NCI-H187 treated with DMSO at 0.1 percent for 48 hours (cell line): ENCODE data around the gene SGMS1.
"Not testable (repeated sequence)": the region's sequence is repeated elsewhere in the genome, so short reads cannot be mapped to it uniquely, and the experiment has no call there.

Experiments
- DNase-seq: peaks from one replicate; lab custom pipeline; 2025; lab: John Stamatoyannopoulos, UW

SGMS1 gene

GRCh38 chr10:50623663-50624412, at the start of gene SGMS1:
TSS of gene SGMS1 (minus strand) at chr10:50623956. CDS start at chr10:50344114, 279,842 bp downstream.
- no peak for DNase-seq

- DNase-seq = not testable (repeated sequence)
These were observed 48.4 kb upstream of the SGMS1 start for GRCh38 chr10:50672152-50672551.

- DNase-seq = not testable (repeated sequence)
These were observed 47.9 kb upstream of the SGMS1 start for GRCh38 chr10:50671645-50672044.

DNA sequence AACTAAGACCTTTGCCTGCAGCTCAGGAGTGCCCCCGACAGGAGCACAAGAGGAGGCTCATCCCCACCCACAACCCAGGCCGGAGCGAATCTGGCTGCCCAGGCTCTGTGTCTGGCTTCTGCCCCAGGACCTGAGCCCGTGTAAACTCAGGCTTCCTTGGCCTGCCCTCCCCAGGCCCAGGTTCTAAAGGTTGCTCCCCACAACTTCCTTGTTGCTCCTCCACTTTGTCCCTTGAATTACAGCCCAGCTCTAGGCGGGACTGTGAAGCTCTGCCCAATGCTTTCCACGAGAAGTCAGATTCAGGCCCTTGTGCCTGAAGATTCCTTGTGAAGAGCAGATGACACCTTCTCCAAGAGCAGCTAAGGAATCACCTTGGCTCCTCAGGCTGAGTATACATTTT, 46.2 kb upstream of the SGMS1 start:
- DNase-seq = not testable (repeated sequence)

DNA sequence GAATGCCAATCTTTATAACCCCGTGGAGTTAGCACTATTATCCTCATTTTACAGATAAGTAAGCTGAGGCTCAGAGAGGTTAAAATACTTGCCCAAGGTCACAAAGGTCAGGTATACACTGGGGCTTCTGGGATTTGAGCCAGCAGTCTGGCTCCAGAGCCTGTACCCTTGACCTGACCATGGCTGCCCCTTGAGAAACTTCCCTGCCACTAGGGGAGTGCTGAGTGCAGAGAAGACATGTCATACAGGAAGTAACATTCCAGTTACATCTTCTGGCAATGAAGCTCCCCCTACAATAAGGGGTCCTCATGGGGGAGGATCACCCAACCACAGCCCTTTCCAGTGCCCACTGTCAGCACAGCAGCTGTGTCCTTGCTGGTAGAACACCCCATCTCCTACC, 43.6 kb upstream of the SGMS1 start:
- DNase-seq = not testable (repeated sequence)

DNA sequence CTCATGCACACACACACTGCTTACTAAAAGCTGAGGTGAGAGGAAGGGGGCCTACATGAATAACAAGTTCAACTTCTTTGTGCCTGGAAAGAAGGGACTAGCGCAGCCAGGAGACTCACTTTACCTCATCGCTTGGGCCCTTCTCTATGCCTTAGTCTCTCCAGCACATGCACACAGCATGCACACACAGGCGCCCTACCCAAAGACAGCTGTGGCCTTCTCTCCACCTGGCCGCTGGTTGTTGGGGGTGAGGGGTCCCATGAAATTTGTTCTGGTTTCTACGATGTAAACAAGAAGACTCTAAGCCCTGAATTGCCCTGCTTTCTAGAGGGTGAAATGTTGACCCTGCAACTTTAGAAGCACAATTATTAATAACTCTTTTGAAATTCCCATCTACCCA, 38.7 kb upstream of the SGMS1 start:
- DNase-seq = not testable (repeated sequence)

DNA sequence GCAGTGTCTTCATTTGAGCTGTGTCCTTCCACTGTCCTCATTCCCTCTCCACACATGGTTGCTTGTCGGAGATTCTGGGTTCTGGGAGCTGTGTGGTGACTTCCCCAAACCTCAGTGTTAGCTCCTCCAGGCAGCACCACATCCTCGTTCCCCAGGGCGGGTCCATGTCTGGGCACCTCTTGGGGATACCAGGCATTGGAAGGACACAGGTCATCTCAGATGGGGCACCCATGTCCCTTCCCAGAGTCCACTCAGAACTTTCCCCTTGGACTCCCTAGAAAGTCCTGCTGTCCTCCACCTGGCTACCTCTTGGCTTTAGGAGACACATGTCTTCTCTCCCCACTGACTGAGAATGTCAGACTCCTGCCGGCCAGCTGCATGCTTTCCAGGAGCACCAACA, 37.8 kb upstream of the SGMS1 start:
- not testable (repeated sequence) for DNase-seq

DNA sequence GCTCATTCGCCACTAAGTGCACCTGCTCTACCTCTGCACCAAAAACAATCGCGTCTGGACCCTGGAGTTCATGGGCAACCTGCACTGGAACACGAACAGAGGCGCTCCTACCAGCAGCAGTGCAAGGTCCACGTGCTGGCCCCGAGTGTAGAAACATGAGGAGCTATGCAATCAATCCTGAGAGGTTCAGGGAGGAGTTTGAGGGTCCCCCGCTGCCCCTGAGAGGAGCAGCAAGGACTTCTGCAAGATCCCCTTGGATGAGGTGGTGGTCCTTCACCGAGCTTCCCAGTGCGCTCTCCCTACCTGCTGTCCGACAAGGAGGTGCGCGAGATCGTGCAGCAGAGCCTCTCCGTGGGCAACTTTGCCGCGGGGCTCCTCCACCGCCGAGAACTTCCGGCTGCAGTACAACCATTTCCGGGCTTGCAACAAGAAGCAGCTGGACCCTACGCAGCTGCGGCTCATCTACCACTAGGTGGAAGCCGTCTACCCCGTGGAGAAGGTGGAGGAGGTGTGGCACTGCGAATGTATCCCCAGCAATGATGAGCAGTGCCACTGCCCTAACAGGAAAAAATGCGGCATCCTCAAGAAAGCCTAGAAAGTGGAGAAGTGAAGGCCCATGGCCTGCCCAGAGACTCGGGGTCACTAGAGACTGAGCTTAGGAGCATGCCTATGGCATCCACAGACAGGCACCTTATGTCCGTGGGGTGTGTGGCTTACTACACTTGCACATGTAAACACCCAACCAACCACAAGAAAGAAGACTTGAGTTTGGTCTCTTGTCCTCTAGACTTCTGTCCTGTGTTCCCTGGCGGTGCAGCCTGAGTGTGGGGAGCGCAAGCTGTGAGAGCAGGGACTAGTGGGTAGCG, 36.3 kb upstream of the SGMS1 start:
- DNase-seq = not testable (repeated sequence)

- not testable (repeated sequence) for DNase-seq
These were observed 35.5 kb upstream of the SGMS1 start for GRCh38 chr10:50659016-50659864.

DNA sequence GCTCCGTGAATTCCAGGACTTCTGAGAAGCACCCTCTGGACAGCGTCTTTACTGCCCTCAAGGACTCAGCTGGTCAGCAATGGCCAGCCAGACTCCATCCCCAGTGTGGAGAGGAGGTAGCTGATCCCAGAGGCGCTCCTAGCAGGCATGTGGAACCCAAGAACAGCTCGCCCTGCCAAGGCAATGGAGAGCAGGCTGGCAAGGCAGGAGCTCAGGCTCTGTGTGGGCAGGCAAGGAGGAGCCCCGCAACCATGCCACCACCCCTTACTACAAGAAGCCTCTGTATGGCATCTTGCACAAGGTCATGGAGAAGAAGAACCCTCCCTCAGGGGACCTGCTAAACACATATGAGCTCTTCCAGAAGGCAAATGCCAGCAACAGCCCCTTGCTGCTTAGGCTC, 34.4 kb upstream of the SGMS1 start:
- no peak for DNase-seq

GRCh38 chr10:50653758-50654157, 30.0 kb upstream of the SGMS1 start:
- no peak for DNase-seq

DNA sequence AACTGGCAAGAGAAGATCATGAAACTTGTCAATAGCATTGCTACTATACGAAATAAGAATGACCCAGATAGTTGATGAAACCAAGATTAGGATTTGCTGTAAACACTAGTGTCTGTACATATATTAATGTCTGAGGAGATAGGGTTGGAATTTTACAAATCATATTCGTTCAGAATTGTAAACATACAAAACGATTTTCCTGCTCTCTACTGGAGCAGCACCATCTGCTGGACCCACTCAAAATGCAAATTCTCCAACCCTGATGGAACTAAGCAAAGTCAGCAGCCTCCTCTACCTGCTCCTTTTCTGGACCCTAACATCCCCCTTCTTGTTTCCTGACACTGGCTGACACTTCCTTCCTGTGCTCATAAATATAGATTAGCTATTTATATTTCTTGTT, 29.4 kb upstream of the SGMS1 start:
- no peak for DNase-seq

- DNase-seq = no peak
These were observed 28.1 kb upstream of the SGMS1 start for GRCh38 chr10:50651808-50652207.

DNA sequence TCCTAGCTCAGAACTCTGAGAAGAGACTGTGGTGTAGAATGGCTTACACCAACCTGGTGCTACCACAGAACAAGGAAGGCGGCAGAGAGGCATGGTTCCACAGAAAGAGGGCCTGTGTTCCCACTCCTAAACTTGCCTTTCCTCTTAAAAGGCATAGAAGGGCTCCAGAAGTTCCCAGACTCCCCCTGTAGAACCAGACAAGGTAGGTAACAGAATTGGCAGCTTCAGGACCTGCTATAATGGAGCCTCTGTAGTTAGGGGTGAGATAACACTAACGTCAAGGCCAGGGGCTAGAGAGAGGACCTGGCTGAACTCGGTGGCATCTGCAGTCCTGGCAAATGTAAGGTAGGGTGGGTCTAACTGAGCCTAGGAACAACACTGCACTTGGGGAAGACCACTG, 26.7 kb upstream of the SGMS1 start:
- no peak for DNase-seq

GRCh38 chr10:50648935-50649227, 25.1 kb upstream of the SGMS1 start:
- DNase-seq = no peak

GRCh38 chr10:50648089-50648934, 24.6 kb upstream of the SGMS1 start:
- no peak for DNase-seq

GRCh38 chr10:50647350-50647749, 23.6 kb upstream of the SGMS1 start:
- not testable (repeated sequence) for DNase-seq

DNA sequence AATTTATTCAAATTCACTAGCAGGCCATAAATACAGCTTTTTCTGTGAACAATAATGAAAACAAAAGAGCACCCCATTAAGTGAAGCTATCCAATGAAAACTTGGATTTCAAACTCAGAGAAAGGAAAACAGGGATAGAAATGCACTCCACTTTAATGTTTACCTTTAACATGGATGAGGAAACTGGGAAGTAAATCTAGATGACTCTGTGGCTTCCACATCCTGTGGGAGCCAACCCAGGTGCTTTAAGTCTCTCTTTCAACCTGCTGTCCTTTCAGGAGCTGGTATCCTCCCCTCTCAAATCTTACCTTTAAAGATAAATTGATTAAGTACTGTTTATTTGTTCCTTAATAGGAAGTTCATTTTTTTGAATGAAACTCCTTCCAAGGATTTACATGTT, 21.5 kb upstream of the SGMS1 start:
- DNase-seq = no peak

- DNase-seq = no peak
These were observed 17.9 kb upstream of the SGMS1 start for GRCh38 chr10:50641626-50642025.

DNA sequence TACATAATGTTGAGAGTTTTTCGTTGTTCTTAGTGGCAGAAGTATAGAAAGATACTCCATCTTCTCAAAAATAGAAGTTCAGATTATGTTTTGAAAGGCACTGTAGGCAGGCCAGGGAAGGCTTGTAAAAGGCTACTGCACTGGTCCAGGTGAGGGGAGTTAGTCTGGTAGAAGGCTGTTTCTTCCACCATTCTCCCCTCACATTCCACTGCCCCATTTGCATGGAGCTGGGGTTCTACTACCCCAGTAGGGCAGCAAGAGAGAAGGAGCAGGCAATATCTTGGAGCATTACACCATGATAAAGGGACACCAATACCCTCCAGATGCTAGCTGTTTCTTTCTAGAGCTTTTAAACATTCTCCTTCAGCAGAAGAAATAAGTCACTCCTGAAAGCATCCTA, 16.5 kb upstream of the SGMS1 start:
- no peak for DNase-seq
